Activated T-cell treated with anti-CD3 and anti-CD28 coated beads for 4 hours (primary cell): ENCODE data around the gene PAEP.
A peak's percentile ranks its signal among the peaks of the same experiment; 100 is the strongest.

Experiments
- DNase-seq: peaks from one replicate; pipeline ENCODE4 v3.0.0-alpha.2; 2020

The PAEP gene

GRCh38 chr9:135580664-135581380 lies 19.3 kb downstream of the PAEP start:
- no peak for DNase-seq

- DNase-seq, result no peak
Measured at GRCh38 chr9:135581636-135582426, 20.3 kb downstream of the PAEP start.

- no peak for DNase-seq
Measured at GRCh38 chr9:135582541-135582940, 21.0 kb downstream of the PAEP start.

GRCh38 chr9:135582966-135583687 lies 21.6 kb downstream of the PAEP start:
- DNase-seq, result no peak

GRCh38 chr9:135583688-135584011 lies 22.1 kb downstream of the PAEP start:
- no peak for DNase-seq

- no peak for DNase-seq
Measured at GRCh38 chr9:135584371-135584770, 22.8 kb downstream of the PAEP start.

GRCh38 chr9:135584934-135585333 lies 23.4 kb downstream of the PAEP start:
- no peak for DNase-seq

GRCh38 chr9:135586601-135587109 lies 25.1 kb downstream of the PAEP start:
- no peak for DNase-seq

GRCh38 chr9:135587658-135588057 lies 26.1 kb downstream of the PAEP start:
- no peak for DNase-seq

GRCh38 chr9:135588371-135588770 lies 26.8 kb downstream of the PAEP start:
- no peak for DNase-seq

- DNase-seq, result no peak
Measured at GRCh38 chr9:135588886-135589595, 27.5 kb downstream of the PAEP start.

- DNase-seq, result no peak
Measured at GRCh38 chr9:135589596-135590485, 28.3 kb downstream of the PAEP start.

GRCh38 chr9:135590486-135591079 lies 29.0 kb downstream of the PAEP start:
- no peak for DNase-seq

- no peak for DNase-seq
Measured at GRCh38 chr9:135591506-135592330, 30.2 kb downstream of the PAEP start.

GRCh38 chr9:135592331-135592590 lies 30.7 kb downstream of the PAEP start:
- no peak for DNase-seq

GRCh38 chr9:135592625-135593024 lies 31.1 kb downstream of the PAEP start:
- DNase-seq, result no peak

- DNase-seq, result no peak
Measured at GRCh38 chr9:135596211-135596610, 34.7 kb downstream of the PAEP start.

- no peak for DNase-seq
Measured at GRCh38 chr9:135600296-135600817, 38.8 kb downstream of the PAEP start.

GRCh38 chr9:135601988-135602387 lies 40.4 kb downstream of the PAEP start:
- no peak for DNase-seq

GRCh38 chr9:135602789-135603481 lies 41.4 kb downstream of the PAEP start:
- DNase-seq, result peak; percentile 50
